ENCODE measurements around the gene PUM1. TPM values are rescaled to one million over a fixed set of nuclear protein-coding genes. Genes with fewer than 3 reads are reported as not detected.

Gene PUM1
- total RNA-seq, 1 donor: 61.1 TPM

- H3K4me3 ChIP-seq (ENCODE audit: low read depth, low read length): no peak overlapping the region
- TF ChIP-seq CTCF (IDR thresholded peaks at IDR 0.05; ENCODE audit: insufficient read depth, low read length): no peak
- no peak for DNase-seq (ENCODE audit: low read depth)
Observed at GRCh38 chr1:30891227-30891552, 174.3 kb downstream of the PUM1 start.

- DNase-seq (ENCODE audit: low read depth): no peak
- no peak overlapping the region for H3K4me3 ChIP-seq (ENCODE audit: low read depth, low read length)
- TF ChIP-seq CTCF (IDR thresholded peaks at IDR 0.05; ENCODE audit: insufficient read depth, low read length): no peak
Observed at GRCh38 chr1:30890502-30891226, 174.9 kb downstream of the PUM1 start.

GRCh38 chr1:30889511-30889910, 176.0 kb downstream of the PUM1 start:
- no peak for DNase-seq (ENCODE audit: low read depth)

GRCh38 chr1:30888975-30889374, 176.5 kb downstream of the PUM1 start:
- no peak overlapping the region for H3K4me3 ChIP-seq (ENCODE audit: low read depth, low read length)
- no peak for TF ChIP-seq CTCF (IDR thresholded peaks at IDR 0.05; ENCODE audit: insufficient read depth, low read length)
- no peak for DNase-seq (ENCODE audit: low read depth)

More at GRCh38 chr1:30889511-30889910, 176.0 kb downstream of the PUM1 start:
- H3K4me3 ChIP-seq (ENCODE audit: low read depth, low read length): no peak overlapping the region
- no peak for TF ChIP-seq CTCF (IDR thresholded peaks at IDR 0.05; ENCODE audit: insufficient read depth, low read length)

- no peak for TF ChIP-seq CTCF (IDR thresholded peaks at IDR 0.05; ENCODE audit: insufficient read depth, low read length)
- DNase-seq (ENCODE audit: low read depth): peak; percentile 95
- H3K4me3 ChIP-seq (ENCODE audit: low read depth, low read length): no peak overlapping the region
Observed at GRCh38 chr1:30888391-30888790, 177.1 kb downstream of the PUM1 start.

- TF ChIP-seq CTCF (IDR thresholded peaks at IDR 0.05; ENCODE audit: insufficient read depth, low read length): no peak
- peak; percentile 66 for DNase-seq (ENCODE audit: low read depth)
Observed at GRCh38 chr1:30887485-30888315, 177.8 kb downstream of the PUM1 start.

More at GRCh38 chr1:30887485-30888315, 177.8 kb downstream of the PUM1 start:
- peak overlapping the region; percentile 17 for H3K4me3 ChIP-seq (ENCODE audit: low read depth, low read length)
